NCI-H774 (cell line): ENCODE measurements around the gene VDR.

Source experiments
- DNase-seq: peaks from one replicate; lab custom pipeline; 2025; lab: John Stamatoyannopoulos, UW

The VDR gene

GRCh38 chr12:47793015-47793681, 111.6 kb downstream of the VDR start:
- DNase-seq = no peak

GRCh38 chr12:47791874-47792273, 112.9 kb downstream of the VDR start:
- no peak for DNase-seq
